HG03342 (cell line): ENCODE data around the gene CENPL.
A peak's percentile ranks its signal among the peaks of the same experiment; 100 is the strongest.
"Not testable (repeated sequence)": the region's sequence is repeated elsewhere in the genome, so short reads cannot be mapped to it uniquely, and the experiment has no call there.

Source experiments
- ATAC-seq: cut with Tn5 transposase; IDR thresholded peaks from one replicate; pipeline ENCODE4 v1.9.1; 2021; ENCODE audit warnings: mild to moderate bottlenecking, moderate library complexity; ENCODE audit not compliant: unreplicated experiment

The CENPL gene, protein sequence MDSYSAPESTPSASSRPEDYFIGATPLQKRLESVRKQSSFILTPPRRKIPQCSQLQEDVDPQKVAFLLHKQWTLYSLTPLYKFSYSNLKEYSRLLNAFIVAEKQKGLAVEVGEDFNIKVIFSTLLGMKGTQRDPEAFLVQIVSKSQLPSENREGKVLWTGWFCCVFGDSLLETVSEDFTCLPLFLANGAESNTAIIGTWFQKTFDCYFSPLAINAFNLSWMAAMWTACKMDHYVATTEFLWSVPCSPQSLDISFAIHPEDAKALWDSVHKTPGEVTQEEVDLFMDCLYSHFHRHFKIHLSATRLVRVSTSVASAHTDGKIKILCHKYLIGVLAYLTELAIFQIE

DNA sequence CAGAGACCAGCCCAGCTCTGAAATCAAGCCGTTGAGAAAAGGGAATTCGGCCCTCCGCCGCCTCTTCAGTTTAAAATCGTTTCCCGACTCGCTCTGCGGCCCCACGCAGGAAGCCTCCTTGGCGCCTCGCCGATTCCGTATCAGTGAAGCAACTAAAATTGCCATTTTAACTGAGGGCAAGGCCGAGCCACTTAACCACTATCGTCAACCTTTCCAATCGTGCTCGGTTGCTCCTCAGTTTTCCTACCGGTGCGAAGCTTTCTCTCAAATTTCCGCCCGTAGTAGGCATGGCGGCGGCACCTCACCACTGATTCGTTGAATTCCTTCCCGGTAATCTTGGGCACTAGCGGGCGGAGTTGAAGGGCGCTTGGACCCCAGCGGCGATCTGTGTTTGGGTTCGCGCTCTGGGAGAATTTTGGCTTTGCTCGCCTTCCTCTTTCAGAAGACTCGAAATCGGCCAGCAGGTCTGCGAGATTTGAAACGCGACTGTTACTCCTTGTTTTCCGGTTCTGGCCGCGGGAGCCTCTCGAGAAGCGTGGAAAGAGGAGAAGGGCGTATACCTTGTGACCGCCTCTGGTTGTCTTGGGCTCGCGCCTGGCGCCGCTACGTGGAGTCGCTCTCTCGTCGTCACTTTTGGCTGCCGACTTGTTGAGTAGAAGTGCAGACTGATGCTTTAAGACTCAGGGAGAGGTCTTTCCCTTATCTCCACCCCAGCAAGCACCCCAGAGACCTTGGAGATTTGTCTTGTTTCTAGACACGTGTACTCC is at the start of gene CENPL, which contains the start of gene DARS2:
CENPL (minus strand) TSS at position 569 of the 767 bp plus-strand sequence. CDS start 13,584 bp downstream, outside the sequence.
DARS2 (plus strand) TSS at position 359 of the 767 bp plus-strand sequence. CDS start 557 bp downstream, outside the sequence.
- ATAC-seq, result peak; percentile 79

DNA sequence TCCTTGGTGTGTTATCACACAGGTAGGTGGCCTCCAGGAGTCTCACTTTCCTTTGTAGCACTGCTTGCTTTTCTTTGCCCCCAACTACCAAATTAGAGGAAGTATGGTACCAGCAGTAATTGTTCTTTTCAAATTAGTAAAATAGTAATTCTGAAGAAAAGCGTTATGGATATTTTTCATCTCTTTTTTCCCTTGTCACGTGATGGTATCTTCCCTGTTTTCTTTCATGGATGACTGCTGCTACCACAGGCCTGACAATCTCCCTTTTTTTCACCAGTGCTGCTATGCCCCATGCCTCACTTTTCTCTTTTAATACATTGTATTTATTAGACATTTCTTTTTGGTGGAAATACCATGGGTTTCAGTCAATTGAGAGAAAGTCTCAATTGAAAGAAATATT is 46.8 kb upstream of the CENPL start:
- no peak for ATAC-seq

DNA sequence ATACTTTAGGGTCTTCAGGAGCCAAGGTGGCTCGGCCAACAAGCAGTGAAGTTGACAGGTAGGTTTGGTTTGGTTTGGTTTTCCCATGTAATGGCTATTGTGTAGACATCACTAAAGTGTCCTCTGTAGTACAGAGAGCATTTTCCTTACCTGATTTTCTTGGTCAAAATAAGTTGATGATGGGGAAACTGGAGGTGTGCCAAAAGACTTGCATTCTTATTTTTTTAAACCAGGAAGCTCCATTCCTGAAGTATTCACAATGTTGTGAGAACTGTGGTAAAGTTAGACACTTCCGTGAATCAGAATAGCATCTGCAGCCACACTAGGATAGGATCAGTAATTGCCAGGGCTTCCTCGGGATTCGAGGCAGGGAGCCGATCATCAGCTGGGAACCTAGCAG is 46.4 kb upstream of the CENPL start:
- ATAC-seq, result no peak

DNA sequence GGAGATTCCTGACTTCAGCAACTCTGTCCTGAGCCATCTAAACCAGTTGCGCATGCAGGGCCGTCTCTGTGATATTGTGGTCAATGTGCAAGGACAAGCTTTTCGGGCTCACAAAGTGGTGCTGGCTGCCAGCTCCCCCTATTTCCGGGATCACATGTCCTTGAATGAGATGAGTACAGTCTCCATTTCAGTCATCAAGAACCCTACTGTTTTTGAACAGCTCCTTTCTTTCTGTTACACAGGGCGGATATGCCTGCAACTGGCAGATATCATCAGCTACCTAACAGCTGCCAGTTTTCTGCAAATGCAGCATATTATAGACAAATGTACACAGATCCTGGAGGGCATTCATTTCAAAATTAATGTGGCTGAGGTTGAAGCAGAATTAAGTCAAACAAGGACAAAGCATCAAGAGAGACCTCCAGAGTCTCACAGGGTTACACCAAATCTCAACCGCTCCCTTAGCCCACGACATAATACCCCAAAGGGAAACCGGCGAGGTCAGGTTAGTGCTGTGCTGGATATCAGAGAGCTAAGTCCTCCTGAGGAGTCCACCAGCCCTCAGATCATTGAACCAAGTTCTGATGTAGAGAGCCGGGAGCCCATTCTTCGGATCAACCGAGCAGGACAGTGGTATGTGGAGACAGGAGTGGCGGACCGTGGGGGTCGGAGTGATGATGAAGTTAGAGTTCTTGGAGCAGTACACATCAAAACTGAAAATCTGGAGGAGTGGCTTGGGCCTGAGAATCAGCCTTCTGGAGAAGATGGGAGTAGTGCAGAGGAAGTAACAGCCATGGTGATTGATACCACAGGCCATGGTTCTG is 45.8 kb upstream of the CENPL start:
- ATAC-seq, result no peak

DNA sequence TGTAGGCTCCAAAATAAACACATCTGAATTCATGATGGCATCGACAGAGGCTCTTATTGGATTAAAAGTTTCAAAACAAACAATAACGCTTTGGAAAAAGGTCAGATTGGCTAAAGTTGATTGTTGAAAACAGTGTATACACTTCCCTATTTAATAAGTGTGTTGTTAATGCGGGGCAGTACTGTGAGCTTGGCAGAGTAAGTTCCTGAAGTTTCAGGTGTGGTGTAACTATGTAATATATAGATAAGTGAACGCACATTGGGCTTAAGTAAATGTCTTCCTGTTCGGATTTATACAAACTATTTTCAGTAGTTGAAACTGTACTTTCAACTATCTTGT is 44.3 kb upstream of the CENPL start:
- ATAC-seq, result no peak

DNA sequence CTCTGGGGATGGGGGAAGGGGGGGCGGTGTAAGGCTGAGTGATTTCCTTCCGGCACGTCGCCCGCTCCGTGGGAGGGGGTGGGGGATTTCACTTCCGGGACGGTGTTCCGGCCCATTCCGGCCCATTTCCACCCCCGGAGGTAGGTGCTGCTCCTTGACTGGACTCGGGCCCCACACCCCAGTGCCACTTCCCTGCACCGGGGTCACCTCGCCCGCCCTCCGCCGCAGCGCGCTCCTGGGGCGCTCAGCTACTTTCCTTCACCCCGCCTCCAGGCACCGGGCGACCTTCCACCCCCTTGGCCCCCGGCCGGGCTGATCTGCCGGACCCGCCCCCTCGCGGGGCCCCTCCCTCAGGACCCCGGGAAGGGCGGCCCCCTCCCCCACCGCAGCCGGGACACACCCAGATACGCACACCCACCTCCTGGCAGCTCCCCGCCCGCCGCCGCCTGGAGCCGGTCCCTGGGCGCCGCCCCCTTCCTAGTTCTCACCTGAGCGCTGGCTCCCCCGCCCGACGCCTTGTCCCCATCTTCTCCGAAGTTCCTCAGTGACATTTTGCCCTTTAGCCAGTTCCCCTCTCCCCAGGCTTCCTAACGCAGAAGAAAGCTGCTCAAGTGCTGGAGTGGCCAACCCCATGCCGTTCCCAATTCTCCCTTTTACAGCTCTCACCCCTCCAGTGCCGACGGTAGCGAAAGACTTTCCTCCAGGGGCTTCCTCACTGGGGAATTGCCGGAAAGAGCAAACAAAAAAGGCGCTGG is 43.8 kb upstream of the CENPL start, which contains the start of gene ZBTB37:
ZBTB37 (plus strand) TSS at position 115 of the 755 bp plus-strand sequence. CDS start 1,846 bp downstream, outside the sequence.
- ATAC-seq, result peak; percentile 55

DNA sequence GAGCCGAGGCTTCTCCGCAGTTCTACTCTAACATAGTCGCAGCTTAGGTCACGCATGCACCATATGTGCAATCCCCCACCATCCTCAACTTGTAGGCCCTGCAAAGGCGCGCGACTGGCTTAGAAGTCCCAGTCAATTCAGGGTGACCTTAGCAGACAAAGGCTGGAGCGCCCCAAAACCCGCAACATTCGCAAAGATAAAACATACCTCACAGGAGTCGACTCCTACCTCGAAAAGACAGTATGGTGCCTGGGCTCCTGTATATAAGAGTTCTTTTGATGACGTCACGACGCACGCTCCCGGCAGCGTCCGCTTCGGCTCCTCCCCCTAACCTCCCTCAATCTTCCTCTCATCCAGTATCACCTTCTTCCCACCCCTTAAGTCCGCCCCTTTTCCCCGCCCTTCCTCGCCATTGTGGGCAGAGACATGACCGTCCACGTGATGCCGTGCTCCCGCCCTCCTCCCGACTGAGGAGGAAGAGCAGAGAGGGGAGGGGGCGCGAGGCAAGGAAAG is 43.1 kb upstream of the CENPL start, which contains the start of gene GAS5:
GAS5 (minus strand) TSS at position 237 of the 513 bp plus-strand sequence.
- peak; percentile 63 for ATAC-seq

DNA sequence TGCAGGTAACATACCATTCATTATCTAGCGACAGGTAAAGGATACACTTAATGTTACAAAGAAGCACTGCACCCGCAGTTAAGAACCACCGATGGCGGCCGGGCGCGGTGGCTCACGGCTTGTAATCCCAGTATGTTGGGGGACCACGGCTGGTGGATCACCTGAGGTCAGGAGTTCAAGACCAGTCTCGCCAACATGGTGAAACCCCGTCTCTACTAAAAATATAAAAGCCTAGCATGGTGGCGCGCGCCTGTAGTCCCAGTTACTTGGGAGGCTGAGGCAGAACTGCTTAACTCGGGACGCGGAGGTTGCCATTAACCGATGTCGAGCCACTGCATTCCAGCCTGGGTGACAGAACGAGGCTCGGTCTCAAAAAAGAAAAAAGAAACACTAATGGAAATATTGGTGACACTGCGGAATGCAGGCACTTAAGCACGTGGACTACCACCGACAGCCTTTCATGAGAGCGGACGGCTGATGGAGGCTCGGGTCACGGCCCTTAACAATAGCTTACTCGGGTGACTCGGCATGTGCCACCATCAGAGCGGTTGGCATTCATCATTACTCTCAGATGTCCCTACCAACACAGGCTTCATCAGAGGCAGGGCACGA is 42.6 kb upstream of the CENPL start:
- peak; percentile 1 for ATAC-seq

DNA sequence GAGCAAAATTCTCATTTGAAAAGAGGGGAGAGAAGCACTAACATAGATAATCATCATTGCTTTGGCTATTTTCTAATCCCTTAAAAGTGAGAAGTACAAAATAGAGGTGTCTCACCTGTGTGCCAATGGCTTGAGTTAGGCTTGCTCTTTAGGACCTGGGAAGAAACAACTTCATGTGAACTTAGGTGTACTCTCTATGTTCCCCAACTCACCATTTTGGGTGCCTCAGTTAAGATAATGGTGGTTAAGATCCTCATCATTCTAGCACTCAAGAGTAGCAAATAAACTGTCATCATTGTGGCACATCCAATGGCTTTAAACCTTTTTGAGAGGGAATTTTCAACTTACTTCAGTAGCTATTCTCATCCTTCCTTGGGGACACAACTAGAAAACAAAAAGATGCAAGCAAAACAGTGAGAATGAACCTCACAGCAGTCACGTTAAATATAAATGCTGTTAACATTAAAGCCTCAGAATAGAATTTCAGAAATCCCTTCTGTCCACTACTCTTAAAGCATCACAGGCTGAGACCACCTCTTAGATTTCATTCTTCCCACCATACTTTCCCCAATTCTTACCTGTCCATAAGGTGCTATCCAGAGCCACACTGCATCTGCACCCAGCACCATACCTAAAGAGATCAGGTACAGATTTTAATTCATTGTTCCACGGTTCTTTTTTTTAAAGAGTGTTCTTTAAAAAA is 41.9 kb upstream of the CENPL start:
- ATAC-seq, result no peak

DNA sequence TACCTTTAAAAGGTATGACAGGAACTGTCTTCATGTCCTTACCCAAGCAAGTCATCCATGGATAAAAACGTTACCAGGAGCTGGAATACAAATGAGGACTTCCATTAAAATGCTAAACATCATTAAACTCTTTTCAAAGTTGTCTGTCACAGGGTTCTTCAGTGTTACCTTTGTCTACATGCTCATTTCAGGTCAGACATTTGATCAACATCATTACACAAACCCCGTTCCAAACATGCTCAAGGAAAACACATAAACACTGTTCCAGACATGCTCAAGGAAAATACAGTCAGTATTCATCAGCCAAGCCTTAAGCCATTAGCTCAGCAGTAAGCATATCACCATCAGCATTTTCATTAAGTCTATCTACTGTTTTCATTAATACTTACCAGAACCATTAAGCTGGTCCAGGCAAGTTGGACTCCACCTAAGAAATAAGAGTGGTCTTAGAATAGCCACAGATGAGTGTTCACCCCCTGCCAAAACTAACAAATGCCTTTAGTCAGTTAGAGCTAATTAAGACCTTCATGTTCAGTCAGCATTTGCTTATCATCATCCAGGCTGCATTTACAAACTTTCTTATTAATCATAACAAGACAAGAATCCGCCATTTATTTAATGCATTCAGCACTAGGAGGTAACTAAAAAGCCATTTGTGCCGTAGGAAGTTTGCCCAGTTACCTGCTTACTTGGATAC is 40.9 kb upstream of the CENPL start:
- no peak for ATAC-seq

DNA sequence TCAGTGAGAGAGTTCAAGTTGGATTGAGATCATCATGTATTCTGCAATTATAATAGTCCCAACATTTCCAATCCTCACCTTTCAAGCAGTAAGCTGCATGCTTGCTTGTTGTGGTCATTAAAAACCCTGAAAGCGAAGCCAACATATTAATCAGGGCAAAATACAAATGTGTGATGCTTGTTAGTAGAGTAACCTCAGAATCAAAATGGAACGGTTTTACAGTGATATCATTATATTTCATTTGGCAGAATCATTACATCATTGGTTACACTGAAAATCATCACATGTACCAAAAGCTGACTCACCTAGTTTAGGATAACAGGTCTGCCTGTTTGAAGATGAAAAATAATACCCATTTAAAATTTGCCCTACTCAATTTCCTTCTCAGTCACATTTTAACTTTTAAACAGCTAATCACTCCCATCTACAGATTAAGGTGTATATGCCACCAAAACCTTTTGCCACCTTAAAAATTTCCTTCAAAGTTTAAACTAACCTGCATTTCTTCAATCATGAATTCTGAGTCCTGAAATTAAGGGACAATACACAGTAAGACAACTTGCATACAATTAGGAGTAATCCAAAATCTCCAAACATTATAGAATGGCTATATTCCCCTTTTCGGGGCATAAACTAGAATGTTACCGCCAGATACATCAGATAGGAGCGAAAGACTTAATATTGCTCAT is 39.6 kb upstream of the CENPL start:
- ATAC-seq, result no peak

DNA sequence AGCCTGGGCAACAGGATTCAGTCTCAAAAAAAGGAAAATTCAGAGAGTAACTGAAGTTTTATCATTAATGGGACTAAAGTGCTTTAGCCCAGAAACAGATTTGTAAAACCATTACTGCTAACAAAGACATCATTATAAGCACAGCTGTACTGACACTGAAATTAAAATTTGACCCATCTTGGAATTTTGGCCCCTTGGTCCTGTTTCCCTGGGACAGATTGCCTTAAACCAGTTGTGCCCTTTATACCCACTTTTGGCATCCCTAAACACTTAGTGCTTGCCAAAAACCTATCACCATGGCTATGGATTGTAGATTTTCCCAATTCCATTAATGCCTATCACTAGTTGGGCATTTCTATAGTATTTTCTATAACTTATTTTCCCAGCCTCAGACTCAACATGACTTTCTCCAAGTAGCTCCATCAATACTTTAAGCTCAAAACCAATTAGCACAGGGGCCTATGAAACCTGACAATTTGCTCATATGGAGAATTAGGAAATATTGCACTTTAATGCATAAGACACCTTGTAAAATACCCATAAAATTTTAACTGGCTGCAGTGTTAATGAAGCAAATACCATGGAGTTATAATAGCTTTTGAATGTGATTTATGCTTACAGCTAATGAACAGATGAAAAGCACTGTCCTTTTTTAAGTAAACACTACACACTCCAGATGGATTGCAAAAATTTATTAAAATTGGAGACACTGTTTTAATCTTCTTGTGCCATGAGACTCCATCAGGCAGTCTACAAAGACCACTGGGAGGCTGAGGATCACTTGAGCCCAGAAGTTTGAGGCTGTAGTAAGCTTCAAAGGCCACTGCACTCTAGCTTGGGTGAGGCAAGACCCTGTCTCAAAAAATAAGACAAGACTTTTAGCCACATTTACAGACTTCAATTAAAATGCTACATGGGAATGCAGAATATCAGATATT is 38.8 kb upstream of the CENPL start:
- ATAC-seq, result no peak

DNA sequence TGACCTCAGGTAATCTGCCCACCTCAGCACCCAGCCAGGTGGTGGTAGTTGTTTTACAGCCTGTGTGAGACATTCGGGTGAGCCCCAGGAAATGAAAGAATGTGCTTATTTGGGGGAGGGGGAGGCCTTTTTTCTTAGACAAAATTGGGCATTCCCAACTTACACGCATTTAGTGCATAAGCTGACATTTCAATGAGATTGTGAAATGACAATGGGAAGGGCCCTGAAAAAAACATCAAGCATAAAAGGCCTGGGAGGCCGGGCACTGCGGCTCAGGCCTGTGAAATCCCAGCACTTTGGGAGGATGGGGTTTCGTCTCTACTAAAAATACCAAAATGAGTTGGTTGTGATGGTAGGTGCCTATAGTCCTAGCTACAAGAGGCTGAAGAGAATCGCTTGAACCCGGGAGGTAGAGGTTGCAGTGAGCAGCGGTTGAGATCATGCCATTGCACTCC is 38.1 kb upstream of the CENPL start:
- no peak for ATAC-seq

DNA sequence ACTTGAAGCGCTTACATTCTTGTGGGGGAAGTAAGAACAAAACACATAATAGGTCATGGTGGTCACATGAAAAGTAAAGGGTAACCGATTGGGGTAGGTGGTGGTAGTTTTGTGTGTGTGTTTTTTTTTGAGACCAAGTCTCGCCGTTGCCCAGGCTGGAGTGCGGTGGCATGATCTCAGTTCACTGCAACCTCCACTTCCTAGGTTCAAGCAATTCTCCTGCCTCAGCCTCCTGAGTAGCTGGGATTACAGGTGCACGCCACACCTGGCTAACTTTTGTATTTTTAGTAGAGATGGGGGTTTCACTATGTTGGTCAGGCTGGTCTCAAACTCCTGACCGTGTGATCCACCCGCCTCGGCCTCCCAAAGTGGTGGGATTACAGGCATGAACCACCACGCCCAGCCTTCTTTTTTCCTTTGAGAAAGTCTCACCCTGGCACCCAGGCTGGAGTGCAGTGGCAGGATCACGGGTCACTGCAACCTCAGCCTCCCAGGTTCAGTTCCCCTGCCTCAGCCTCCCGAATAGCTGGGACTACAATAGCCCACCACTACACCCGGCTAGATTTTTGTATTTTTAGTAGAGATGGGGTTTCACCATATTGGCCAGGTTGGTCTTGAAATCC is 37.6 kb upstream of the CENPL start:
- not testable (repeated sequence) for ATAC-seq

DNA sequence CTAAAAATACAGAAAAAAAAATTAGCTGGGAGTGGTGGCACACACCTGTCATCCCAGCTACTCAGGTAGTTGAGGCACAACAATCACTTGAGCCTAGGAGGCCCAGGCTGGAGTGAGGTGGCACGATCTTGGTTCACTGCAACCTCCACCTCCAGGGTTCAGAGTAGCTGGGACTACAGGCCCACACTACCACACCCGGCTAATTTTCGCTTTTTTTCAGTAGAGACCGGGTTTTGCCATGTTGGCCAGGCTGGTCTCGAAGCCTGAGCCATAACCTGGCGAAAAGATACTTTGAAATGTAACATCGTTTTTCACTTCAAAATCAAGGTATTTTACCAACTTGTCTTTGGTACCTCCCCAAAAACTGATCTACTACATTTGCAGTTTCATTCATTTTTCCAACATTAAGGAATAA is 37.1 kb upstream of the CENPL start:
- ATAC-seq, result no peak

DNA sequence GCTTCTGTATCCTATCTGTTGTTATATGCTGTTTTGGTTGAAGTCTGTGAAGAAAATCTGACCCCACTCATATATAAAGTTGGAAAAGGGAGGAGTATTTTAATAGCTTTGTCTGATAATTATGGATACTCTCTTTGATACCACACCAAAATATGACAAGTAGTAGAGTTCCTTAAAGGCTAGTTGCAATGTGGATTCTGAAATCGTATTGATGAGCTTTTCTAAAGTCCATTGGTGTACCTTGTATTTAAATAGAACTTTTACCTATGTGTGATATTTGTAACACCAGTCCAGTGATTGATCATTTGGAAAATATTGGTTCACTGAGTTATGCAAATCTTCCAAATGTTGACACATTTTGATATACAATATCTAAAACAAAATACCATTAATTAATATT is 35.4 kb upstream of the CENPL start:
- ATAC-seq, result no peak
